GM18951 (cell line): ENCODE measurements around the gene VAX1.
"Not testable (repeated sequence)": the region's sequence is repeated elsewhere in the genome, so short reads cannot be mapped to it uniquely, and the experiment has no call there.

ENCODE experiments used
- POLR2A ChIP-seq: IDR thresholded peaks from 4 replicates; pipeline ENCODE4 v1.6.1; 2011; ENCODE audit warnings: mild to moderate bottlenecking; ENCODE audit not compliant: insufficient read length, insufficient read depth; ENCODE audit errors: extremely low read depth
- in situ Hi-C: fragments of 300-500 bp; cut with MboI; formaldehyde crosslinking; loops from one replicate; pipeline ENCODE4 v1.12.0; 2022; ENCODE audit warnings: low sequenced_read_pairs, mixed read lengths, inconsistent platforms; ENCODE audit not compliant: unreplicated experiment

The VAX1 gene

GRCh38 chr10:117135480-117136140 lies 2.5 kb downstream of the VAX1 start:
- TF ChIP-seq POLR2A, result no peak
- in situ Hi-C loops, result no loop called here

GRCh38 chr10:117135026-117135372 lies 3.1 kb downstream of the VAX1 start:
- no peak for TF ChIP-seq POLR2A
- in situ Hi-C loops, result no loop called here

DNA sequence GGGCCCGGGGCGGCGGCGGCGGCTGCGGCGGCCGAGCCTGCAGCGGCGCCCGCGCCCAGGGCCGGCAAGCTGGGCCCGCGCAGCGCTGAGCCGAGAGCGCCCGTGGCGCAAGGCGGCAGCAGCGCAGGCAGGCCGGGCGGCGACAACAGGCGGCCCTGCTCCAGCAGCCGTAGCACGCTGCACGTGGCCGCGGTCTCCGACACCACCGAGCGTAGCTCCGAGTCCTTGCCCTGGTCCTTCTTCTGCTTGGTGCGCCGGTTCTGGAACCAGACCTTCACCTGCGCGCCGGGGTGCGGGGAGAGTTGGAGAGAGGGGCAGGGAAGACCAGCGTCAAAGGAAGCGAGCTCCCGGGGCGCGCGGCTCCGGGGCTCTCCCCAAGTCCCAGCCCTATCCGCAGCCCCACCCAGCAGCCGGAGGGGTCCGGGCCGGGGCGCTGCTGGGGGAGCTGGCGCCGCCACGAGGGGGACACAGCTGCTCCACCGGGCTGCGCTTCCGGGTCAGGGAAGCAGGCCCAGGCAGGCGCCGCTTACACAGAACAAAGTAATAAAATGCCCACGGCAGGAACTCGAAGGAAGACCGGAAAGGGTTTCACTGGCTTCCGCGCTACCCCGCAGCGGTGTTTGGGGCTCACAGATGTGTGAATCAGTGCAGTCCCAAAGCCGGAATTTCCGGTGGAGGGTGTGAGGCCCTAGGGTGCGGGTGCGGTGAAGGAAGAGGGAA lies 3.6 kb downstream of the VAX1 start:
- in situ Hi-C loops, result no loop called here
- TF ChIP-seq POLR2A, result no peak

- no peak for TF ChIP-seq POLR2A
- in situ Hi-C loops, result no loop called here
Observed at GRCh38 chr10:117134056-117134305, 4.1 kb downstream of the VAX1 start.

DNA sequence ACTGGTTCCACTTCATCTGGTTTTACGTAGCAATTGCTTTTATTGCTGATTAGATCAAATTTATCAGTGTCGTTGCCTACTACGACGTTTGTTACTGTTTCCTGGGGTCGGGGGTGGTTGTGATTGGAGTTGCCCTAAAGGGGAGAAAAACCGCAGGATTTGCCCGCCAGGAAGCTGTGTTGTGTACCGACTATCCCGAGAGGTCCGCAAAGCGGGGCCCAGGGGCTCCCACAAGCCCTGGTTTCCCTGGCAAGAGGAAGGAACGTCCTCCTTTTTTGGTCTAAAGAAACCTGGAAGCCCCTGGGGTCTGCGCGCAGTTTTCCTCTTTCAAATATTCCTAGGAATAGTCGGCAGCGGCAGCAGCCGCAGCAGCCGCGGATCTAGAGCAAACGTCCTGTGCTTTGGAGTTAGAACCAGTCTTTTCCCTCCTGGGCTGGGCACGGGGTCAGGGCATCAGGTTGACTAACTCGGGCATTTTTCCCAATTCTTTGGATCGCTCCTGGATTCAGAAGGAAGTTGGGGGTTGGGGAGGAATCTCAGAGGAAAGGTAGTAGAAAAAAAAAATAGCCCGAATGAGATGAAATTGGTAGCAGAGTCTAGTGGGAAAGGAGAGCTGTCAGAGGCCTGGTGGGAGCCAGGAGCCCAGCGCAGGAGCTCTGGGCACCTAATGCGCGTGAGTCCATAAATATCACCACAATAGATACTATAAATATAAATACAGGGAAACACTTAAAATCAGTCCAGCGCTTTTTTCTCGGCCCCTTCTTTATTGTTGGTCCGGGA lies 4.6 kb downstream of the VAX1 start:
- in situ Hi-C loops, result no loop called here
- no peak for TF ChIP-seq POLR2A

- in situ Hi-C loops, result no loop called here
- no peak for TF ChIP-seq POLR2A
Observed at GRCh38 chr10:117132751-117133231, 5.3 kb downstream of the VAX1 start.

DNA sequence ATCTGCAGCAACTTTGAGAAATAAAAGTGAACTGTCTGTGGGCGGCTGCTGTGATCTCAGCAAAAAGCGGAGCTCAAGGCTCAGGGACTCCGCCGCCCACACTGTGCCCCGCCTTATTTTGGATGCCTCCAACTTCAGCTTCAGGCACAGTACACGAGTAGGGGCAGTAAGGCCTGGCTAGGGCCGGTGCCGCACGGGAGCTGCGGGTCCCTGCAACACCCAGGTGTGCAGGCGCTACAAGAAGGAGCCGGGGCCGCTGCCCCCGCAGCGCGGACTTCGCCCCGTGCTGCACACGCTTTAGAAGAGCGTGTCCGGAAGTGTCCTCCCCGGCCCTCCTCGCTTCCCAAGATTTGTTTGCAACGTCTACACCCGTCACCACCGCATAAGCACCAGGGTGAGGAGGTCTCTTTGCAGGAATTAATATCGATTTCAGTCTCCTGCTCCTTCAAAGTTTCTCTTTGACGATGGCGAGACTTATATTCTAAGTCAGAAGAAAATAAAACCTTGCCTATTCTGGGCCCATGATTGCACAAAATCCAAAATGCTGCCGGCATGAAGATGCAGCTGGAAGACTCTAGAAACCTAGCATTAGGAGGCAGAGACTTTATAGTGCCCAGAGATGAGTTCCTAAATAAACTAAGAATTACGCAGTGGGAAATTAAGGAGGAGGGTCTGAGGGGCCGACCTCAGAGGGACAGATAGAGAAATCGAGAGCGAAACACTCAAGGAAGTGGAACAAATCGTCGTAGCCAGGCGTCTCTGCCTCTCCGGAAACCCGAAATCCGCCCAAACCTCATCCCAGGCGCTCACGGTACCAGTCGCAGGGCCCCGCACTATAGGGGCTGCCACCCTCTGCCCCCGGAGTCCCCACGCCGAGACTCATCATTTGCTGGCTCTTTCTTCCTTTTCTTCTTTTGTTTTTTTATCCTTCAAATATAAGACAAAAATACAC lies 6.4 kb downstream of the VAX1 start:
- TF ChIP-seq POLR2A, result no peak
- in situ Hi-C loops, result no loop called here

DNA sequence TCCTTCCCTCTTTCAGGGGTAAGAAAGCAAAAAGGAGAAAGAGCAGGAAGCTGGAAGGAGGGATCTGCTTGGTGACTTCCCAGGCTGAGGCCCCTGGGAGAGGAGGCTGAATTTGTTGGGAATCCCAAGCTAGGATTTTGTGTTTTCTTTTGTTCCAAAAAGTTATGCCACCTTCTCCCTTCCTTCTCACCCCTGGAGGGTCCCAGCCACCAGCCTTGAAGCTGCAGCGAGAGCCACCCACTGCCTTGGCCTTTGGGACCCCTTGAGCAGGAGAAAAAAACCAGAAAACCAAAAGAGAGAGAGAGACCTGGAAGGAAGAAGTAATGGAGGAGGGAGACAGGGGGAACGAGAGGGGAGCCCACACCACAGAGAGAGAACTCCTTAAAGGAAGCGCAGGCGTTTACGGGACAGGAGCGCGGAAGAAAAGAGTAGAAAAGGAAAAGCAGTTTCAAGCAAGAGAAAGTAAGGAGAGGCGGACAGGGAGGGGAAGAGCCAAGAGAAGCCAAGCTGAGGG lies 7.2 kb downstream of the VAX1 start:
- in situ Hi-C loops, result no loop called here
- TF ChIP-seq POLR2A, result no peak

GRCh38 chr10:117130346-117130745 lies 7.7 kb downstream of the VAX1 start:
- in situ Hi-C loops, result no loop called here
- TF ChIP-seq POLR2A, result no peak

DNA sequence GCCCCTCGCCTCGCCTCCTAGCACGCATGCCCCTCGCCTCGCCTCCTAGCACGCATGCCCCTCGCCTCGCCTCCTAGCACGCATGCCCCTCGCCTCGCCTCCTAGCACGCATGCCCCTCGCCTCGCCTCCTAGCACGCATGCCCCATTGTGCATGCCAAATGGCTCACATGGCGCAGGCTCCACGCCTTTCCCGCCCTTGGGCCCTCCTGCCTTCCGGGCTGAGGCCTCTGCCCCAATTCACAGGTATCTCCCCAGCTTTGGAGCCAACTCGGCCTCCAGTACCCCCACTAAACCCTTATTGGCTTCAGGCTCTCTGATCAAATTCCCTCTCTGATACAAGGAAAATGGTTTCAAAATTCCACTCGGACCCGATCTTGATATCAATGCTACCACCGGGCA lies 11.4 kb downstream of the VAX1 start:
- in situ Hi-C loops, result not testable (repeated sequence)

DNA sequence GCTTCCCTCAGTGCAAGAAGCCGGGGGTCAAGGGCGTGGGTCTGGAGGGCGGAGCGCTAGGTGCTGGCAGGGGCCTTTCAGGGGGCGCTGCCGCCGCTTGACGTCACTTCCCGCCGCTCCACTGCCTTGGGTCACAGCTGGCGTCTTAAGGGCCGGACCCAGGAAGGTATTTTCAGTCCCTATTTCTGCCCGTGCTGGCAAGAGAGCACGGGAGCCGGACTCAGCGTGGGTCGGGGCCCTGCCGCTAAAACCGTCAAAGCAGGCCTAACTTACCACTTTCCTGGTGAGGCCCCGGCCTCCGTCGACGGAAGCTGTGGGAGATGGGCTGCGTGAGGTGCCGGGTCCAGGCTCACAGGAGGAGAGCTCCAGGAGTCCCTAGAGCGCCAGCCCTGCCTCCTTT lies 12.0 kb downstream of the VAX1 start:
- no peak for TF ChIP-seq POLR2A
- in situ Hi-C loops, result no loop called here

GRCh38 chr10:117112220-117112619 lies 25.9 kb downstream of the VAX1 start:
- in situ Hi-C loops, result no loop called here
- TF ChIP-seq POLR2A, result no peak

- TF ChIP-seq POLR2A, result no peak
- in situ Hi-C loops, result no loop called here
Observed at GRCh38 chr10:117107238-117107637, 30.8 kb downstream of the VAX1 start.

GRCh38 chr10:117096599-117097201 lies 41.4 kb downstream of the VAX1 start:
- in situ Hi-C loops, result no loop called here
- no peak for TF ChIP-seq POLR2A
